HepG2 (cell line): ENCODE data around the gene TAAR1. TPM values are rescaled to one million over a fixed set of nuclear protein-coding genes. Genes with fewer than 3 reads are reported as not detected.

ENCODE experiments used
- ATAC-seq: fragments of 200-7000 bp; cut with Tn5 transposase; 3 replicates; pipeline ENCODE4 v1.9.1; 2020; ENCODE audit warnings: mild to moderate bottlenecking, moderate library complexity
- BruUV-seq: library from RNA; stranded (reverse); fragments of 400-500 nt; replicated peaks from 2 replicates; lab custom pipeline; 2021; lab: Mats Ljungman, UMichigan
- CTCF ChIA-PET: fragments of 300-600 bp; formaldehyde crosslinking; extraction: SDS; loops from one replicate; lab custom pipeline; 2021; ENCODE audit warnings: low total read pairs, inconsistent platforms, low intra/inter-chr PET ratio; lab: Yijun Ruan, JAX
- POLR2A ChIA-PET: fragments of 350-600 bp; sonication (Branson Sonifier 250); formaldehyde crosslinking; loops from one replicate; lab custom pipeline; 2020; ENCODE audit warnings: antibody characterized with exemption, inconsistent platforms; lab: Yijun Ruan, JAX
- DNase-seq: peaks from one replicate; pipeline ENCODE4 v3.0.0-alpha.2; 2015; ENCODE audit warnings: low spot score
- FAIRE-seq: peaks from 3 replicates; lab custom pipeline; 2011; peaks lifted over from hg19 to GRCh38; lab: Jason Lieb, UNC
- H2AFZ ChIP-seq: one replicate; pipeline ENCODE4 v1.6.1; 2011; ENCODE audit warnings: low read length, inconsistent platforms
- H3K27ac ChIP-seq: fragments of 300-600 bp; 3 replicates; pipeline ENCODE4 v1.8.0; 2011; ENCODE audit warnings: mixed run types, mild to moderate bottlenecking, mixed read lengths, low read length, inconsistent platforms; ENCODE audit not compliant: insufficient read depth; ENCODE audit errors: extremely low read length
- H3K27me3 ChIP-seq, 2 experiments: fragments of 200-600 bp in 1 of 2; 2 replicates in 1 of 2; 3 replicates in 1 of 2; pipeline versions ENCODE4 v1.6.0 to v1.8.0; 2011; ENCODE audit warnings: low read length in 2 of 2, mild to moderate bottlenecking in 2 of 2, moderate library complexity in 2 of 2, inconsistent platforms in 1 of 2; ENCODE audit not compliant: insufficient read depth in 2 of 2, control insufficient read depth in 1 of 2
- H3K36me3 ChIP-seq, 2 experiments: fragments of 200-600 bp in 1 of 2; replicated peaks in 1 of 2; 2 replicates in 1 of 2; 3 replicates in 1 of 2; pipeline versions ENCODE4 v1.5.1 to v1.8.0; 2011; ENCODE audit warnings: low read length in 2 of 2, inconsistent platforms in 1 of 2; ENCODE audit not compliant: insufficient read depth in 2 of 2, control insufficient read depth in 1 of 2
- H3K4me1 ChIP-seq: 2 replicates; pipeline ENCODE4 v1.5.1; 2012; ENCODE audit warnings: low read length, inconsistent platforms; ENCODE audit not compliant: insufficient read depth
- H3K4me2 ChIP-seq: 2 replicates; pipeline ENCODE4 v1.6.0; 2011; ENCODE audit warnings: low read depth, low read length, inconsistent platforms
- H3K4me3 ChIP-seq, 3 experiments: fragments of 200-600 bp in 1 of 3; sonication (generic), shearing (Covaris generic) in 1 of 3; replicated peaks in 1 of 3; 2 replicates each; pipeline ENCODE4 v1.5.1; 2011 to 2016; ENCODE audit warnings: low read length in 3 of 3, inconsistent platforms in 2 of 3, low read depth in 2 of 3, mild to moderate bottlenecking in 2 of 3, control low read depth in 1 of 3, mixed read lengths in 1 of 3; ENCODE audit not compliant: insufficient read depth in 1 of 3
- H3K79me2 ChIP-seq: one replicate; pipeline ENCODE4 v1.6.1; 2011; ENCODE audit warnings: low read length, inconsistent platforms; ENCODE audit not compliant: insufficient read depth
- H3K9ac ChIP-seq: 2 replicates; pipeline ENCODE4 v1.6.0; 2011; ENCODE audit warnings: mild to moderate bottlenecking, low read depth, low read length, inconsistent platforms; ENCODE audit not compliant: insufficient read depth
- H3K9me3 ChIP-seq: 2 replicates; pipeline ENCODE4 v1.5.1; 2012; ENCODE audit warnings: mild to moderate bottlenecking, low read length
- H4K20me1 ChIP-seq: 2 replicates; pipeline ENCODE4 v1.6.0; 2011; ENCODE audit warnings: inconsistent platforms, mild to moderate bottlenecking, low read length, moderate library complexity; ENCODE audit not compliant: insufficient read depth
- ATM ChIP-seq: fragments of 450-650 bp; IDR thresholded peaks from 2 replicates; pipeline ENCODE4 v1.7.1; 2017; ENCODE audit warnings: mild to moderate bottlenecking, borderline replicate concordance
- ERF ChIP-seq: IDR thresholded peaks from 2 replicates; pipeline ENCODE4 v1.6.1; 2018; ENCODE audit warnings: missing biosample characterization, missing genetic modification reagents
- JARID2 ChIP-seq: sonication (generic); formaldehyde crosslinking; IDR thresholded peaks from 2 replicates; pipeline ENCODE4 v1.8.1; 2023; ENCODE audit warnings: missing genetic modification reagents, inconsistent platforms; ENCODE audit not compliant: insufficient replicate concordance
- KDM5B ChIP-seq: sonication (generic); formaldehyde crosslinking; IDR thresholded peaks from 2 replicates; pipeline ENCODE4 v1.4.0; 2020; ENCODE audit warnings: missing genetic modification reagents, mild to moderate bottlenecking, borderline replicate concordance
- KMT2A ChIP-seq: sonication (generic); formaldehyde crosslinking; IDR thresholded peaks from 2 replicates; pipeline ENCODE4 v1.4.0; 2020; ENCODE audit warnings: missing genetic modification reagents
- NFATC3 ChIP-seq: sonication (generic); formaldehyde crosslinking; IDR thresholded peaks from 2 replicates; pipeline ENCODE4 v1.5.1; 2020; ENCODE audit warnings: mild to moderate bottlenecking, missing genetic modification reagents
- PHF21A ChIP-seq: sonication (generic); formaldehyde crosslinking; IDR thresholded peaks from 2 replicates; pipeline ENCODE4 v1.5.0; 2020; ENCODE audit warnings: mild to moderate bottlenecking, missing genetic modification reagents
- ZNF101 ChIP-seq: sonication (generic); formaldehyde crosslinking; IDR thresholded peaks from 2 replicates; pipeline ENCODE4 v1.4.0; 2020; ENCODE audit warnings: mild to moderate bottlenecking, low read depth, missing genetic modification reagents, borderline replicate concordance
- ZNF317 ChIP-seq: sonication (generic); formaldehyde crosslinking; IDR thresholded peaks from 2 replicates; pipeline ENCODE4 v1.5.0; 2020; ENCODE audit warnings: mild to moderate bottlenecking, missing genetic modification reagents
- ZNF460 ChIP-seq: sonication (generic); formaldehyde crosslinking; IDR thresholded peaks from 2 replicates; pipeline ENCODE4 v1.5.1; 2020; ENCODE audit warnings: missing genetic modification reagents, mild to moderate bottlenecking, borderline replicate concordance
- WGBS: methylation state at CpG from one replicate; pipeline ENCODE4 v1.1.6; 2017; ENCODE audit warnings: low lambda C conversion rate; 5-methylcytosine and 5-hydroxymethylcytosine counted together
- in situ Hi-C: cut with HindIII; loops from 2 replicates; pipeline ENCODE4 v1.10.0; 2017; ENCODE audit warnings: low pct_unique_long_range_greater_than_20kb; ENCODE audit not compliant: extremely low pct_ligation_motif_present
- intact Hi-C: fragments of 100-400 bp; cut with micrococcal nuclease; formaldehyde crosslinking; loops from one replicate; pipeline ENCODE4 v1.10.0; 2022; ENCODE audit not compliant: unreplicated experiment
- polyA plus RNA-seq, 8 experiments: library from polyadenylated mRNA; depleted of rRNA in 3 of 8; stranded (reverse) in 7 of 8; unstranded in 1 of 8; fragments of >200 nt; fragmentation: Illumina TruSeq in 4 of 8; extraction: Trizol in 4 of 8; gene quantifications; 2 replicates each; pipeline versions ENCODE4 v1.2.1 to v1.2.3, GENCODE V29; 2011 to 2016; ENCODE audit warnings: low read depth in 4 of 8, missing spikeins in 1 of 8, mixed read lengths in 1 of 8; ENCODE audit not compliant: insufficient read depth in 1 of 8
- total RNA-seq, 5 experiments: library from RNA; depleted of rRNA; stranded (reverse); fragments of >200 nt; fragmentation: Illumina TruSeq; extraction: Trizol; gene quantifications; 2 replicates each; pipeline ENCODE4 v1.2.3, GENCODE V29; 2016; ENCODE audit warnings: low read depth in 1 of 5
- TF ChIP-seq, protein P1 (sequence below): sonication (generic); formaldehyde crosslinking; conservative IDR thresholded peaks from 2 replicates; pipeline ENCODE4 v1.4.0; 2020; ENCODE audit warnings: mild to moderate bottlenecking, missing genetic modification reagents, moderate library complexity
- TF ChIP-seq, protein P2 (sequence below): sonication (generic); formaldehyde crosslinking; IDR thresholded peaks from 2 replicates; pipeline ENCODE4 v1.5.0; 2020; ENCODE audit warnings: missing genetic modification reagents

Gene TAAR1
- total and polyA plus RNA-seq, 2 of the 13 experiments (the other 11 are each of a cell fraction or from before 2014, with no cell fraction given) = not detected

DNA sequence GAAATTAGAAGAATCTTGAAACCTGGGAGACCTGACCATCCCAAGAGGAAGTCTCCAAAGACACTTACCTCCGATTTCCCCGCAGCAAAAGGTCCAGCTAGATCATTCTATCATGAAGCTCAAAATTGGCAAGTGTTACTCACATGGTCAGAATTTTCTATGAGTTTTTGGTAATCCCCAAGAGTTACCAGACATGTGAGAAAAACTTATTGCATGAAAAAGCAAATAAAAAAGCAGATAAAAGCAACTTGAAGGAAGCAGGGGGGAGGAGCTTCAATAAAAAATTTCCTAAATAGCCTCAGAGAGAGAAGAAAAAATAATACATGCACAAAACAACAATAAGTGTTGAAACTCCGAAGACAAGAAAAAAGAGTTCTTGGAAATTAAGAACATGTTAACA lies 27.5 kb upstream of the TAAR1 start:
- Histone ChIP-seq H3K9ac (no peak overlapping the region), H3K4me1 (no peaks in the 10 kb centered on the region), H3K27ac (no peak overlapping the region), H3K9me3 (no peaks in the 10 kb centered on the region), H2AFZ (no peak overlapping the region), H3K79me2 (no peaks in the 10 kb centered on the region), H3K4me3 (no peak overlapping the region), H3K4me2 (no peak overlapping the region), H3K27me3 (peaks cover 1 to 6% of the 10 kb centered on the region in 2 experiments; a peak in 1 of 5 replicates), H4K20me1 (no peaks in the 10 kb centered on the region), H3K36me3 (no peaks in the 10 kb centered on the region)
- intact Hi-C loops (no loop called here), in situ Hi-C loops (no loop called here)
- ATAC-seq = no peak
- ChIA-PET CTCF (no interaction called here), POLR2A (no interaction called here)
- 34% methylated on average over 3 of the region's 3 CpGs for WGBS
- TF ChIP-seq ATM = no peak
- TF ChIP-seq ZNF101 (CRISPR knock-in tag) = no peak
- TF ChIP-seq JARID2 (CRISPR knock-in tag) = no peak
- no peak for TF ChIP-seq ZNF460 (CRISPR knock-in tag)
- no TSS peak for BruUV-seq
- no peak for FAIRE-seq
- no peak for DNase-seq

DNA sequence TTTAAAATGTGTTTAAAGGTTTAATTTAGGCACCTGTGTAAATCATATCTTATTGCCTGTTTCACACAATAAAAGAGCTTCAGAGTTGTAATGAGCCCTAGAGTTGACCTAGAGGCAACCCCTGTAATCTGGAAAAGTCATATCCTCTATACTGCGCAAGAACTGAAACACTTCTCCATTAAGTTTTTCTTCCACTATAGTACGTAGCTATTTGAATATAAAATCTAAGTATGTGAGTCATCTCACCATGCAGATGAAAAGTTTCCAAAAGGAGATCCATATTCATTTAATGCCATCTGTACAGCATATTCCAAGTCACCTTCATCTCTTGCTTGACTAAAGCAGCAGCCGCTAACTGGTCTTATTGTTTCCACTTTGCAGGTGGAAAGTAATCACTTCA lies 26.0 kb upstream of the TAAR1 start:
- POLR2A ChIA-PET = no interaction called here
- H3K27ac ChIP-seq = no peak overlapping the region
- H3K36me3 ChIP-seq = no peaks in the 10 kb centered on the region
- ATAC-seq (no peak), FAIRE-seq (no peak), DNase-seq (no peak)
- H3K79me2 ChIP-seq = no peaks in the 10 kb centered on the region
- in situ Hi-C loops = no loop called here
- H3K9ac ChIP-seq = no peak overlapping the region
- no peak overlapping the region for H2AFZ ChIP-seq
- H3K4me2 ChIP-seq = no peak overlapping the region
- H3K4me3 ChIP-seq = no peak overlapping the region
- H3K9me3 ChIP-seq = no peaks in the 10 kb centered on the region
- WGBS = 83% methylated on average over 3 of the region's 3 CpGs
- BruUV-seq = no TSS peak
- H3K4me1 ChIP-seq = no peaks in the 10 kb centered on the region
- peaks cover 1 to 6% of the 10 kb centered on the region in 2 experiments; a peak in 1 of 5 replicates for H3K27me3 ChIP-seq
- CTCF ChIA-PET = no interaction called here
- intact Hi-C loops = no loop called here
- no peaks in the 10 kb centered on the region for H4K20me1 ChIP-seq
- no peak for TF ChIP-seq KMT2A
- TF ChIP-seq NFATC3 = no peak
- TF ChIP-seq PHF21A (CRISPR knock-in tag) = no peak
- TF ChIP-seq, protein P1, sequence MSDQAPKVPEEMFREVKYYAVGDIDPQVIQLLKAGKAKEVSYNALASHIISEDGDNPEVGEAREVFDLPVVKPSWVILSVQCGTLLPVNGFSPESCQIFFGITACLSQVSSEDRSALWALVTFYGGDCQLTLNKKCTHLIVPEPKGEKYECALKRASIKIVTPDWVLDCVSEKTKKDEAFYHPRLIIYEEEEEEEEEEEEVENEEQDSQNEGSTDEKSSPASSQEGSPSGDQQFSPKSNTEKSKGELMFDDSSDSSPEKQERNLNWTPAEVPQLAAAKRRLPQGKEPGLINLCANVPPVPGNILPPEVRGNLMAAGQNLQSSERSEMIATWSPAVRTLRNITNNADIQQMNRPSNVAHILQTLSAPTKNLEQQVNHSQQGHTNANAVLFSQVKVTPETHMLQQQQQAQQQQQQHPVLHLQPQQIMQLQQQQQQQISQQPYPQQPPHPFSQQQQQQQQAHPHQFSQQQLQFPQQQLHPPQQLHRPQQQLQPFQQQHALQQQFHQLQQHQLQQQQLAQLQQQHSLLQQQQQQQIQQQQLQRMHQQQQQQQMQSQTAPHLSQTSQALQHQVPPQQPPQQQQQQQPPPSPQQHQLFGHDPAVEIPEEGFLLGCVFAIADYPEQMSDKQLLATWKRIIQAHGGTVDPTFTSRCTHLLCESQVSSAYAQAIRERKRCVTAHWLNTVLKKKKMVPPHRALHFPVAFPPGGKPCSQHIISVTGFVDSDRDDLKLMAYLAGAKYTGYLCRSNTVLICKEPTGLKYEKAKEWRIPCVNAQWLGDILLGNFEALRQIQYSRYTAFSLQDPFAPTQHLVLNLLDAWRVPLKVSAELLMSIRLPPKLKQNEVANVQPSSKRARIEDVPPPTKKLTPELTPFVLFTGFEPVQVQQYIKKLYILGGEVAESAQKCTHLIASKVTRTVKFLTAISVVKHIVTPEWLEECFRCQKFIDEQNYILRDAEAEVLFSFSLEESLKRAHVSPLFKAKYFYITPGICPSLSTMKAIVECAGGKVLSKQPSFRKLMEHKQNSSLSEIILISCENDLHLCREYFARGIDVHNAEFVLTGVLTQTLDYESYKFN (CRISPR knock-in tag) = no peak
- TF ChIP-seq ERF (CRISPR knock-in tag) = no peak
- no peak for TF ChIP-seq ZNF317 (CRISPR knock-in tag)
- TF ChIP-seq, protein P2, sequence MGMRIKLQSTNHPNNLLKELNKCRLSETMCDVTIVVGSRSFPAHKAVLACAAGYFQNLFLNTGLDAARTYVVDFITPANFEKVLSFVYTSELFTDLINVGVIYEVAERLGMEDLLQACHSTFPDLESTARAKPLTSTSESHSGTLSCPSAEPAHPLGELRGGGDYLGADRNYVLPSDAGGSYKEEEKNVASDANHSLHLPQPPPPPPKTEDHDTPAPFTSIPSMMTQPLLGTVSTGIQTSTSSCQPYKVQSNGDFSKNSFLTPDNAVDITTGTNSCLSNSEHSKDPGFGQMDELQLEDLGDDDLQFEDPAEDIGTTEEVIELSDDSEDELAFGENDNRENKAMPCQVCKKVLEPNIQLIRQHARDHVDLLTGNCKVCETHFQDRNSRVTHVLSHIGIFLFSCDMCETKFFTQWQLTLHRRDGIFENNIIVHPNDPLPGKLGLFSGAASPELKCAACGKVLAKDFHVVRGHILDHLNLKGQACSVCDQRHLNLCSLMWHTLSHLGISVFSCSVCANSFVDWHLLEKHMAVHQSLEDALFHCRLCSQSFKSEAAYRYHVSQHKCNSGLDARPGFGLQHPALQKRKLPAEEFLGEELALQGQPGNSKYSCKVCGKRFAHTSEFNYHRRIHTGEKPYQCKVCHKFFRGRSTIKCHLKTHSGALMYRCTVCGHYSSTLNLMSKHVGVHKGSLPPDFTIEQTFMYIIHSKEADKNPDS (CRISPR knock-in tag) = no peak
- TF ChIP-seq KDM5B (CRISPR knock-in tag) = no peak
